GM21381 (cell line): ENCODE results near the gene SV2C.

Source experiments
- ATAC-seq: cut with Tn5 transposase; IDR thresholded peaks from one replicate; pipeline ENCODE4 v1.9.1; 2021; ENCODE audit warnings: mild to moderate bottlenecking, moderate library complexity; ENCODE audit not compliant: unreplicated experiment

SV2C gene

DNA sequence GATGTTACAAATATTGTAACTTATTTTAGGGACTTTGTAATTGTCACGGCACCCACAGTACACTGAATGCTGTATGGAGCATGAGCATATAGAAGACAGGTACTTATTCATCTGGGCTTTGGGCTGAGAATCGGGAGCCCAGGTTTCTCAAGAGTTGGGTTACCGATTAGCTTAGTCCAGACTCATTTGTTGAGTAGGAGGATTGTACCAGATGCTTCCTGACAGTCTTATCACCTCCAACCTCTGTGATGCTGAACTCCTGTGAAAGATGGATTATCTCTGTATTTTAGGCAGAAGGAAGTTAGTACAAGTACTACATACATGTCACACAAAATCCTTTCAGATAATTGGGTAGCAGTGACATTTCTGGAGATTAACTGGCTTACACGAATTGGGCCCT lies 79.2 kb downstream of the SV2C start:
- no peak for ATAC-seq

DNA sequence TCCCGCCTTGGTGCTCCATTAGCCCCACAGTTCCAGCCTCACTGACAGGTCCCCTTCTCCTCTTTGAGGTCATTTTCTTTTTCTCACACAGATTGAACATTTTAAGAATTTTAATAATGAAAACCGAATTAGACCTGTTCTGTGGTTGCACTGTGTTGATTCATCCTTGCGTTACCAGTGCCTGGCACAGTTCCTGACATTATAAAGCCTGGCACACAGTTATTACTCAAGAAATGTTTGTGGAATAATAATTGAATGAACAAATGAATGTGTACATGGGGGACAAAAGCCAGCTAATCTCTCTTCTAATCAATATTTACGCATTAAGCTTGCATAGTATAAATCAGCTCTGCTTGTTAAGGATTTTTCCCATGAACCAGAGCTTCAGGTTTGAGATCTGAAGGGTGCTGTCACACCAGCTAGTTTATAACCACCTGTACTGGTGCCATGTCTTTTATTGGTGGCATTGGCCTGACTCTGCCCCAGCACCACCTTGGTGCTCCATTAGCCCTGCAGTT lies 80.0 kb downstream of the SV2C start:
- no peak for ATAC-seq

DNA sequence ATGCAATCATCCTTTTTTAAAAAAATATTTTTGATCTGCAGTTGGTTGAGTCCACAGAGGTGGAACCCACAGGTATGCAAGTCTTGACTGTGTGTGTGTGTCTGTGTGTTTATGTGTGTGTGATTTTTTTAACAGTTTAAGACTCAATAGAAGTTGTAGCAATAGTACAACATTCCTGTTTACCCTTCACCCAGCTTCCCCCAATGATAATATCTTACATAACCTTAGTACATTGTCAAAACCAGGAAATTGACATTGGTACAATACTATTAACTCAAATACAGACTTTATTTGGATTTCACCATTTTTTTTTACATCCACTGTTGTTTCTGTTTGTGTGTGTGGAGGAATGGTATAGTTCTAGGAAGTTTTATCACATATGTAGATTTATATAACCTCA lies 81.8 kb downstream of the SV2C start:
- no peak for ATAC-seq

DNA sequence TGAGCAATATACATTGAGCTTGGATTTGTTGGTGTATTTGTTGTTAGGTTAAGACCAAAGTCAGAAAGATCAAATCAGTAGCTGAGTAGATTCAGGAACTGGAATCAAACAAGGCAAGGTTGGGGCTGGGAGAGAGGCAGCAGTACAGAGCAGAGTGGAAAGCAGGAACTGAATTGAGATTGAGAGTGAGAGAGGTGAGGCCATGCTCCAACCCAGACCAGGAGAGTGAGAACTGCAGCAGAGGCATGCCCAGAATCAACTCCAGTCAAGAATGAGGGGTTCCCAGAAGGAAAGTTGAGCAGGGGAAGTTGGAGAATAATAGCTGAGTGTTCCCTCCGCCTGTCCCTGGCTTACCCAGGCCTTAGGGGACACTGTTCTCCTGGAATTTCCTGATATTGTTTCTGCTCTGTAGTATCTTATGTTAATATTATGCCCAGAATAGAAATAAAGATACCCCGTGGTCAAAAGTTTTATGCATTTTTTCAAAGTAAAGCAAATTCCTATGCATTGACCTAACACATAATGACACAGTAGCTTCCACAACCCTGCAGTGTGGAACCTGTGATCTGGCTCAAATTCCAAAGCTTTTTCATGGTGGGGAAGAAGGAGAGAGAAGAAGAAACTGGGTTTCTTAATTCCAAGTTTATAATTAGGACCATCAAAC lies 82.7 kb downstream of the SV2C start:
- ATAC-seq, result no peak

DNA sequence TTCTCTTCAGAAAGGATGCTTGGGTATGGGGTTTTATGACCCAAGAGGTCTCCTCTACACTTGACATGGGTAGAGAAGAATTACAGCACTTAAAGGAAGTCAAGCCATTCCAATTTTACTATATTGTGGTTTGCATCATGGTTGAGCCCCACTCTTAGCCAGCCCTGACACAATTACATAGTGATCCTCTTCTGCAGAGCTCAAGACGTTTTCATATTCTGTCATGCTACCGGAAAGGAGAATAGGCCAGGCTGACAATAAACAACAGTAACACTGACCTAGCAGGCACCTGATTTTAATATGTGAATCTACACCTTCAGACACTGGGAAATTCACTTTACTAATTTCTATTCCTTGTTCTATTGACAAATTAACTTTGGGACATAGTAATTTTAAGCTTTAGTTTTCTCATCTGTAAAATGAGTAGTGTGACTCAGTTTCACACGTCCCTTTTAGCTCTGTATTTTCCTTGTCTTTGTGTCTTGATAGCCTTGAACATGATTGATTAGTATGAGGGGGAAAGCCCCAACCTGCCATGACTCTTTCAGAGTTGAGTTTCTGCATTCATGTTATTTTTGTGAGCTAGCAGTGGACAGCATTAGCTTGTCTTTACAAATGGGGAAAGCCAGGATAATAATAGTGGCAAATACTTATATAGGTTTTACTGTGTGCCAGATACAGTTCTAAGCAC lies 83.8 kb downstream of the SV2C start:
- no peak for ATAC-seq

DNA sequence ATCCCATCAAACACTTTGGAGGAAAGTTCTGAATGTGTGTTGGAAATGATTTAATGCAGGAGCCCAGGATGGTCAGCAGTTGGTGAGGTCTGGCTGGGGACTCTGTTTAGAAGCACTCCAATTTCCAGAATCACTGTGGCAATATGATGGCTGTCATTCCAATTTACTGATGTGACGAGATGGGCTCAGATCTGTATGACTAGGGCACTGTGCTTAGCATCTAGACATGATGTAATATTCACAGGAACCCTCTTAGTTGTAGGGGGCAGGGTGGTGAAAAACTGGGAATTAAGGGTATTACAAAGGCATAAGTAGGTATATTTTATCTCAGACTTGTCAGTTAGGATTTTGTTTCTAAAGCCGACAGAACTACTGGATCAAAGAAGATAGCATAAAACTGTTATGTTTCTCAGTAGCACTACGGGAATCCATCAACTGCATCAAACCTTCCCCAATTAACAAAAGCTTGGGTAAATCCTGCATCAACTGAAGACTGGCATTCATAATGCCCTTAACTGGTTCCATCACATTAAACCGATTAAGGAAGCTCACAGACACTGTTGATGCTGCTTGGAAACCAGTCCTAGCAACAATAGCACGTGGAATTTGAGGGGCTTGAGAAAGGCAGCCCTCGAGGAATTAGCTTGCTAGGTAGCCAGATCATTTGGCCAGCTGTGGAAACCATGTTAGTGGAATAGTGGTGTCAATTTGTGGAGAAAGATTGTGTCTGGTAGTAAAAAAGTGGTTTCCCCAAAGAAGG lies 86.1 kb downstream of the SV2C start:
- no peak for ATAC-seq

DNA sequence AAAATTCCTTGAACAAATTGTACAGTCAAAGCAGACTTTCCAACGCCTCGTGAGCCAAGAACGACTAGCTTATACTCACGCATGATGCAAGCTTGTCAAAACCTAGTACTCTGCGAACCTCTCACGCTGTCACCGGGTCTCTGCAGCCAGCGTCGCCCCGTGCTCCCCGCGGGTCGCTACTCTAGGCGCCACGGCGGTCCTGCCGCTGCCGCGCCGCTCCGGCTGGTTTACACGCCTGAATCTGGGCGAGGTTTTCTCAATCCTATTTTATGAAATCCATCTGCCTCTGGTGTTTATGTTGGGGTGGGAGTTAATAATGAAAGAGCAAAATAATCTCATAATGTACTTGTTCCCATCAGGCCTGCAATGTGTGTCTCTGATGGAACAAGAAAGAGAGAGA lies 90.9 kb downstream of the SV2C start:
- no peak for ATAC-seq

DNA sequence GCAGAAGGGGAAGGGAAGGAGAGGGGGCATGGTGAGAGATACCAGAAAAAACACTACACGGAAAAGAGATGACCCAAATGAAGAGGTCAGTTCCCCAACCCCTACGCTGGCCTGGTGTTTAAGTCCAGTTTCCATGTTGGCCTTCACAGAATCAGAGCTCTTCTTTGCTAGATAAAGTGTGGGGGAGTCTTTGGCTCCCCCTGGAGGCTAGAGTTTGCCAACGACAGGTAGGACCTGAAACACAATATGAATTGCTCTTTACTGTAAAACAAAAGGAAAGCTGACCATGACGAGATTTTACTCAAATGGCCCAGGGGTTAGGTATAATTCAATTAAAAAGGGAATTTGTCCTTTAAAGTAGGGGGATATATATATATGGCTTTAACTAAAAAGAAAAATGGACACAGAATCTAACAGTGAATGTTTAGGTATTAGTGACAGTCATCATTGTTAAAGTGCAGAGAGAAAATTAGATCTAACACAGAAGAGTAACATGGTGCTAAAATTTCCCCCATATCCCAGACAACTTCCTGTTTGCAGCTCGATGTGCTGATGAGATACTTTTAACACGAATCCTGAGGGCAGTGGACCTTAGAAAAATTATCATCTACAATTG lies 92.0 kb downstream of the SV2C start:
- ATAC-seq, result peak; percentile 47

DNA sequence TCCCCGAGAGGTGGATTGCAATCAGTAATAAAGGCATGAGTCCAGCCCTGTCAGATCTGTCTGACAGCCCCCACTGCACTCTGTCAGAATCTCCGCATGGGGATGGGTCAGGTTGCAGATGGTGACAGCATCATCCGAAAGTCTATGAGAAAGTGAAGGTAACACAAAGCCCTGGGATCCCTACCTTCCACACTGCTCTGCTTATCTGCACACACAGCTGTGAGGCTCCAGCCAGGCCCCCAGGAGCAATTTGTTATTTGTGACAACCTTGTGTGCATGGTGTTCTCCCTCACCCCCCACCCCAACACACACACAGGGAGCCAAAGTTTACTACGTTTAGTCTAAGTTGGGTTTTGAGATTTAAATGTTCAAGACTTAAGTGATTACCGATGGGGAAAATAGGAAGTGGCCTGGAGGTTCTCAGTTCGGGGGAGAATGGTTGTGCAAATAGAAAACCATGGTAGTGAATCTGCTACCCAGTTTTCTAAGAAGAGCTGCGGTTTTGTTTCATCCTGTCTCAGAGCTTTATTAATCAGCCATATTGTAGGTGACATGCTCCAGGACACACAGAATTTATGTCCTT lies 92.7 kb downstream of the SV2C start:
- peak; percentile 73 for ATAC-seq

DNA sequence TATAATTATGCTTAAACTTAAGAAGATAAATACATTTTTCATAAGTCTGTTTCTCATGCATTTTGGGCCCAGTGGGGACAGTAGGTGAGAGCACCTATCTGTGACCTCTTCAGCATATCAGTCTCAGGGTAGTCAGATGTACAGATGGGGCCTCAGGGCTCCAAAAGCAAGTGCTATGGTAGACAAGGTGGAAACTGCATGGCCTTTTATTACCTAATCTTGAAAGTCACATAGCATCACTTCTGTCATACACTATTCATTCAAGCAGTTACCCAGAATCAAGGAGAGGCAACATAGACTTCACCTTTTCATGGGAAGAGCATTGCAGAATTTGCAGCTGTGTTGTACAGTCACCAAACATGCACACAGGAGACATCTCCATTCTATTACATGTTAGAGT lies 94.8 kb downstream of the SV2C start:
- ATAC-seq, result no peak

DNA sequence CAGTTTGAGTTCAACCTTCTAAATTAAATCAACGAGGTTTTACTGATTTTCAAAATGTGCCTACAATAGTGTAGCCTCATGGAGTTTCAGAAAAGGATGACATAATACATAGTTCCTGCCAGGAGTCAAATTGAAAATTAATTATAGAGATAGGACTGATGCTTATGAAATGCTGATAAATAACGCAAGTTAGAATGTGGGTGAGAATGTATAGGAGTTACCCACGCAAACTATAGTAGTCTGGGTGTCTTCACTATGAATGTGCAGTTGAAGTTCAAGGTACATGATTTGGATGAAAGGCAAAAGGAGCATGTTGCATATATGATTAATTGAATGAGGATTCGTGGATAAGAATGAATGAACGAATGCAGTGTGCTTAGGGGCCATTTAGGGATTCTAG lies 95.7 kb downstream of the SV2C start:
- ATAC-seq, result no peak

DNA sequence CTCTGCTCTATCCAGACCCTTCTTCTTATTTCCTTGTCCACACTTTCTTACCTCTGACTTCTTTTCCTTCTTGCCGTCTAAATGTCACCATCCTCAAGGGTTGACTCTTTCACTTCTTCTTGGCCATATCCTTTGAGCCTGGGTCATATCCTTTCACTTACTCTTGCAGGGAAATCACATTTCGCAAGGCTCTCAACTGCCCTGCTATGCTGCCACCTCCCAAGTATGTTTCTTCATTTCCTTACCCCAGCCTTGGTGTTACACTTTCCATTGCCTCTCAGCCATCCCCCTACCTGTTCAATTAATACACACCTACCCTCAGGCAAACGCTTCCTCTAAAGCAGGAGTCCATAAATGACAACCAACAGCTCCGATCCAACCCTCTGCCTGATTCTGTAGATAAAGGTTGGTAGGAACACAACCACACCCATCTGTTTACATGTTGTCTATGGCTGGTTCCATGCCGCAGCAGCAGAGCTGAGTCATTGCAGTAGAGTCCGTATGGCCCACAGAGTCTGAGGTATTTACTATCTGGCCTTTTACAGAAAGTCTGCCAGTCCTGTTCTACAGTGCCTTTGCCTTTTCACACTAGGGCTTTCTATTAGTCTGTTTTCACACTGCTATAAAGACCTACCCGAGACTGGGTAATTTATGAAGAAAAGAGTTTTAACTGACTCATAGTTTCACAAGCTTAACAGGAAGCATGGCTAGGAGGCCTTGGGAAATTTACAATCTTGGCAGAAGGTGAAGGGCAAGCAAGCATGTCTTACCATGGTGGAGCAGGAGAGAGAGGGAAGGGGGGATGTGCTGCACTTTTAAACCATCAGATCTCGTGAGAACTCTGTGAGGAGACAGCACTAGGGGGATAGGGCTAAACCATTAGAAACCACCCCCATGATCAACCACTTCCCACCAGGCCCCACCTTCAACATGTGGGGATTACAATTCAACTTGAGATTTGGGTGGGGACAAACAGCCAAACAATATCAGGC lies 97.9 kb downstream of the SV2C start:
- peak; percentile 74 for ATAC-seq

DNA sequence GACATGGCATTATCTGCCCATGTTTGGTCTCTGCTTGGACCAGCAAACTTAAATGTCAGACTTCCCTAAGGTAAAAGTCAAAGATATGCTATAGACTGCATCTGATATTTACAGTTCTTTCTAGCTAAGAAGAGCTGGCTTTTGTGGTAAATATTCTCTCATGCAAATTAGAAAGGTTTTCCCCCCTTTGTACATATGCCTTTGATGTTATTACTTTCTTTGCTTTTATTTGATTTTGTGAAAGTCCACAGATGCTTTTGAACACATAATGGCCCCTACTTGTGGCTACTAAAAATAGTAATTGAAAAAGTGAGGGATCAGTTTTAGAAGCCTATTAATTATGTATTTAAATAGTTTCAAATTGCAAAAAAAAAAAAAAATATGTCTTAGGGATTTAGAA lies 104.2 kb downstream of the SV2C start:
- no peak for ATAC-seq

DNA sequence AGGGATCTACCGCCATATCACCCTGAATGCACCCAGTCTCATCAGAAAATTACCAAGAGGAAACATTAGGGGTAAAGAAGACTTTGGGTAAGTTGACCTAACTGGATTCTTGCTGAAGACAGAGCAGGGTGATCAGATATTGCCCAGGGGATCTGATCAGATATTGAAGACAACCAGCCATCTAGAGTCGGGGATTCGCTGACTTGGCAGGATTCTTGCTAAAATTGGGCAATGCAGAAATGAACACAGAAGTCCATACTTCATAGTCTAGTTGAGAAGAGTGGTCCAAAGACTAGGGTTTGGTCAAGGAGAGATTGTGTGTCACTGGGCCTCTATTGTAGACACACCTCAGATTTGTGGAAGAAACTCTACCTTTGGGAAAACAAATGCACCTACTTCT lies 107.2 kb downstream of the SV2C start:
- ATAC-seq, result no peak

DNA sequence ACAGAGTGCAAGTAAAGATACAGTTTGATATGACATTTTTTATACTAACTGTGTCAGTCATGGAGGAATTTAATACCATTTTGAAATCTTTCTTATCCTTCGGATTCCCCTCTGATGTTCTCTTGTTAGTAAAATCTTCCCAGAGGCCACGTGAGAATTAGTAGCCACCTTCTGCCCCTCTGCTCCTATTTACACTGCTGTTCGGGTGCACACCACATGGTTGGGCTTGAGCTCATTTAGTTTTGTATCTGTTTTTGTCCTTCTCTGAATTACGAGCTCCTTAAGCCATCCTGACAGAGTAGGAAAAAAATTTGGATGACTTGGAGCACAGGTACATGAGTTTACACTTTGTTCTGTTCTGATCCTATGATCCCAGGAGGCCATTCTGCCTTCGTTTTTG lies 109.7 kb downstream of the SV2C start:
- no peak for ATAC-seq

DNA sequence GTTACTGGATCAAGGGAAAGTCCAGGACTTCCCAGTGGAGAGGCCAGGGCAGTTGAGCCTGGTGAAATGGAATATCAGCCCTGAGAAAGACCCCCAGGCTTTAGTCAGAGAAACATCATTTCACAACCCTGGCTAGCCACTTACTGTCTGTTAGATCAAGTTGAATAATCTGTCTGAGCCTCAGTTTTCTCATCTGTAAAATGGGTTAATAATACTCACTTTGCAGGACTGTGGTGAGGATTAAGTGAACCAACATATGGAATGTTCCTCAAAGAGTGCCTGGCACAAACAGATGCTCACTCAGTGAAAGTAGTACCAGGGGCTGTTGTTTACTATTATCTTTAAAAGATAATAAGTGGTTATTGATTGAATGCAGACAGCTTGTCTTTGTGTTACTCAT lies 110.5 kb downstream of the SV2C start:
- no peak for ATAC-seq

DNA sequence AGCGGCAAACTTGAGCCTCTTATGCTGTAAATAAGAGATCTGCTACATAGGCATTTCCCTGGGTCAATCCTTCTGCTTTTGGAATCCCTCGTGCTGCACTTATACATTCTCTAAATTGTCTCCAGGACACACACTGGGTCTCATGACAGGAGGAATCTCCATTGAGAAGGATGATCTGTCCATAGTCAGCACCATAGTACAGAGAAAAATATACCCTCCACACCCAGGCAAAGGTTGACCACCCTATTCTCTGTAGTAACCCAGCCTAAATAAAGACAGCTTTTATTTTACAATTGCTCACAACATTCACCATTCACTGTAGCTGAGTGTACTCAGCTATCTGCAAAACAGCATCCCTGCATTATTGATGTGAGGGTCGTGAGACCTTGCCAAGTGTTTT lies 111.2 kb downstream of the SV2C start:
- ATAC-seq, result no peak

DNA sequence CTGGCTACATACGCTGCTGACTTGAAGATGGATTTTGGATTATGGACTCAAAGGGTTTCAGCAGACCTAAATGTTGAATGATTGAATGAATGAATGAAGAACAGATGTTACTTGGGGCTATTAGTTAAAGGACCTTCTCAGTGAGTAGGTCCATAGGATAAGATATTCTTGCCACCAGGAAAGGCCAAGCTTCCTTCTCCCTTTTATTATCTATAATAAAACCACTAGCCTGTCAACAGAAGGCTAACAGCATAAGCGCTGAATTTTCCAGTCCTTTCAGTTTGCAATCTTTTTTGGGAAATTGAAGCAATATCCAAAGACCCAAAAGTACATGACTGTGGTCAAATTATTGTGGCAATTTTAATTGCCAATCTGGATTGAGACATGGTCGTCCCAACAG lies 113.3 kb downstream of the SV2C start:
- no peak for ATAC-seq

DNA sequence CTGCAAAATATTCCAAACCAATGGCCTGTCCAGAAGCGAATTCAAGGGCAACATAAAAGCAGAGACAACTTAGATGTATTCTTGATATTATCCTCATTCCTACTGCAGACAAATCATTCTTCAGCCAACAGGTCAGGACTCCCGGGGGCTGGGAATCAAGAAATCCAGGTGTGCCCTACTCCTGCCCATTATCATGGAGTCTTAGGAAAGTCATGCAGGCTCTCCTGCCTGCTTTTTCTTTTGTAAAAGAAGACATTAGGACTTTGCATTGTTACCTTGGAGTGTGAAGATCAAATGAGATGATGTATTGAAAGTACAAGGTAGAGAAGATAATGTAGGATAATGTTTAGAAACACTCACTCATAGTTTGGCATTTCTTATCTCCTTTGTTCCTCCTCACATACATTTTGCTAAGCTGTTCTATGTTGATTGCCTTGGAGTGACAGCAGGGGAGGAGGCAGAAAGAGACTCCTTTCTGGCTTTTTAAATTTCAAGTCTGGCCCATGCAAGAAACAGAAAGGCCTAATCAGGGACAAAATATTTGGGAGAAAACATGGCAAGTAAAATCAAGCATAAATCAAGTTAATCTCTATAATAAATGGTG lies 113.8 kb downstream of the SV2C start:
- ATAC-seq, result no peak

DNA sequence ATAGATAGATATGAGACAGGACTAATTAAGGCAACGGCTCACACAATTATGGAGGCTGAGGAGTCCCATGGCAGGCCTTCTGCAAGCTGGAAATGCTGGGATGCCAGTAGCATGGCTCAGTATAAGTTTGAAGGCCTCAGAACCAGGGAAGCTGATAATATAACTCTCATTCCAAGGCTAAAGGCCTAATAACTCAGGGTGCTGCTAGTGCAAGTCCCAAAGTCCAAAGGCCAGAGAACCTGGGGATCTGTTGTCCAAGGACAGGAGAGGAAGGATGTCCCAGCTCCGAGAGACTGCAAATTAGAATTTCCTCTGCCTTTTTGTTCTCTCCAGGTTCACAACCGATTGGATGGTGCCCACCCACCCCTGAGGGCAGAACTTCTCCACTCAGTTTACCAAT lies 114.5 kb downstream of the SV2C start:
- no peak for ATAC-seq
